ENCODE measurements around the gene BRPF3. TPM values are rescaled to one million over a fixed set of nuclear protein-coding genes. Genes with fewer than 3 reads are reported as not detected.
A peak's percentile ranks its signal among the peaks of the same experiment; 100 is the strongest.

The BRPF3 gene
- total and polyA plus RNA-seq, 2 of the 13 experiments (the other 11 are each of a cell fraction or from before 2014, with no cell fraction given), result 12.3 to 22.9 TPM

DNA sequence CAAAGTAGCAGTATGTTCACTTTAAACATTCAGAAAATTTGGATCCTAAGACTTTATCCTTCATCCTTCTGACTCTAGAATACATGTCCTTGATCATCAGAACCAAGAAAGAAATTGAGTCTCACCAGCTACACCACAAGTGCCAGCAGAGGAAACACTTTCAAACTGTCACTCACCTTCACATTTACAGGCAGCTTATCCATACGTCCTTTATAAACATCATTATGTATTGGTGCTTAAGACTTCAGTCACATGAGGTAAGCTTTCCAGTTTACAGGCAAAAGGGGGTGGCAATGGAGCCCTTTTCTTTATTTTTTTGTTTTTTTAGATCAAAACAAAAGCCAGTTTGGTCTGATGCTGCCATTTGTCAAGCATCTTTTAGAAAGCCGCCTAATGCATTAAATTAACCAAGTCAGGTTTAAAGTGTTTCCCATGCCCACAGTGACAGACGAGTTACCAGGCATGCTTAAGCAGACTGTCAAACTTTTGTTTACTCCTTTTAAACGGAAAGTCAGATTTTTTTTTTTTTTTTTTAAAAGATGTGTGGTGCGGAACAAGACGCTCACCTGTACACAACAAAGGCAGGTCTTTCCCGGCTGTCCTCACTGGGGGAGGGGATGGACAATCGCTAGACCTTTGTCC is 952 bp upstream of the BRPF3 start (continued):
- TF ChIP-seq, protein P1, sequence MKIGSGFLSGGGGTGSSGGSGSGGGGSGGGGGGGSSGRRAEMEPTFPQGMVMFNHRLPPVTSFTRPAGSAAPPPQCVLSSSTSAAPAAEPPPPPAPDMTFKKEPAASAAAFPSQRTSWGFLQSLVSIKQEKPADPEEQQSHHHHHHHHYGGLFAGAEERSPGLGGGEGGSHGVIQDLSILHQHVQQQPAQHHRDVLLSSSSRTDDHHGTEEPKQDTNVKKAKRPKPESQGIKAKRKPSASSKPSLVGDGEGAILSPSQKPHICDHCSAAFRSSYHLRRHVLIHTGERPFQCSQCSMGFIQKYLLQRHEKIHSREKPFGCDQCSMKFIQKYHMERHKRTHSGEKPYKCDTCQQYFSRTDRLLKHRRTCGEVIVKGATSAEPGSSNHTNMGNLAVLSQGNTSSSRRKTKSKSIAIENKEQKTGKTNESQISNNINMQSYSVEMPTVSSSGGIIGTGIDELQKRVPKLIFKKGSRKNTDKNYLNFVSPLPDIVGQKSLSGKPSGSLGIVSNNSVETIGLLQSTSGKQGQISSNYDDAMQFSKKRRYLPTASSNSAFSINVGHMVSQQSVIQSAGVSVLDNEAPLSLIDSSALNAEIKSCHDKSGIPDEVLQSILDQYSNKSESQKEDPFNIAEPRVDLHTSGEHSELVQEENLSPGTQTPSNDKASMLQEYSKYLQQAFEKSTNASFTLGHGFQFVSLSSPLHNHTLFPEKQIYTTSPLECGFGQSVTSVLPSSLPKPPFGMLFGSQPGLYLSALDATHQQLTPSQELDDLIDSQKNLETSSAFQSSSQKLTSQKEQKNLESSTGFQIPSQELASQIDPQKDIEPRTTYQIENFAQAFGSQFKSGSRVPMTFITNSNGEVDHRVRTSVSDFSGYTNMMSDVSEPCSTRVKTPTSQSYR (CRISPR knock-in tag; IDR thresholded peaks at IDR 0.05; ENCODE audit: borderline replicate concordance), result peak; percentile 91
- TF ChIP-seq ZBTB20 (CRISPR knock-in tag; IDR thresholded peaks at IDR 0.05; ENCODE audit: borderline replicate concordance, low read depth) (peak; percentile 50; the same call in 1 of the 2 replicates), EED (CRISPR knock-in tag; IDR thresholded peaks at IDR 0.05) (0 out of 2 replicates have a peak, but pooled peaks have one; percentile 11), SP140L (CRISPR knock-in tag; IDR thresholded peaks at IDR 0.05; ENCODE audit: borderline replicate concordance) (no peak)

- FAIRE-seq, result peak; percentile 86
- TF ChIP-seq, protein P2, sequence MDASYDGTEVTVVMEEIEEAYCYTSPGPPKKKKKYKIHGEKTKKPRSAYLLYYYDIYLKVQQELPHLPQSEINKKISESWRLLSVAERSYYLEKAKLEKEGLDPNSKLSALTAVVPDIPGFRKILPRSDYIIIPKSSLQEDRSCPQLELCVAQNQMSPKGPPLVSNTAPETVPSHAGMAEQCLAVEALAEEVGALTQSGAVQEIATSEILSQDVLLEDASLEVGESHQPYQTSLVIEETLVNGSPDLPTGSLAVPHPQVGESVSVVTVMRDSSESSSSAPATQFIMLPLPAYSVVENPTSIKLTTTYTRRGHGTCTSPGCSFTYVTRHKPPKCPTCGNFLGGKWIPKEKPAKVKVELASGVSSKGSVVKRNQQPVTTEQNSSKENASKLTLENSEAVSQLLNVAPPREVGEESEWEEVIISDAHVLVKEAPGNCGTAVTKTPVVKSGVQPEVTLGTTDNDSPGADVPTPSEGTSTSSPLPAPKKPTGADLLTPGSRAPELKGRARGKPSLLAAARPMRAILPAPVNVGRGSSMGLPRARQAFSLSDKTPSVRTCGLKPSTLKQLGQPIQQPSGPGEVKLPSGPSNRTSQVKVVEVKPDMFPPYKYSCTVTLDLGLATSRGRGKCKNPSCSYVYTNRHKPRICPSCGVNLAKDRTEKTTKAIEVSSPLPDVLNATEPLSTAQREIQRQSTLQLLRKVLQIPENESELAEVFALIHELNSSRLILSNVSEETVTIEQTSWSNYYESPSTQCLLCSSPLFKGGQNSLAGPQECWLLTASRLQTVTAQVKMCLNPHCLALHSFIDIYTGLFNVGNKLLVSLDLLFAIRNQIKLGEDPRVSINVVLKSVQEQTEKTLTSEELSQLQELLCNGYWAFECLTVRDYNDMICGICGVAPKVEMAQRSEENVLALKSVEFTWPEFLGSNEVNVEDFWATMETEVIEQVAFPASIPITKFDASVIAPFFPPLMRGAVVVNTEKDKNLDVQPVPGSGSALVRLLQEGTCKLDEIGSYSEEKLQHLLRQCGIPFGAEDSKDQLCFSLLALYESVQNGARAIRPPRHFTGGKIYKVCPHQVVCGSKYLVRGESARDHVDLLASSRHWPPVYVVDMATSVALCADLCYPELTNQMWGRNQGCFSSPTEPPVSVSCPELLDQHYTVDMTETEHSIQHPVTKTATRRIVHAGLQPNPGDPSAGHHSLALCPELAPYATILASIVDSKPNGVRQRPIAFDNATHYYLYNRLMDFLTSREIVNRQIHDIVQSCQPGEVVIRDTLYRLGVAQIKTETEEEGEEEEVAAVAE (CRISPR knock-in tag; IDR thresholded peaks at IDR 0.05; ENCODE audit: borderline replicate concordance), result 0 out of 2 replicates have a peak, but pooled peaks have one; percentile 19
- TF ChIP-seq SALL1 (CRISPR knock-in tag; IDR thresholded peaks at IDR 0.05), result no peak
These were observed 470 bp downstream of the BRPF3 start for GRCh38 chr6:36196880-36197548.

More at GRCh38 chr6:36196880-36197548, 470 bp downstream of the BRPF3 start:
- CTCF ChIA-PET (ENCODE audit: low intra/inter-chr PET ratio, low total read pairs), result interaction anchor here (1.5 to 3.1 kb wide), 3 partner anchors 72 to 102 kb away, joined by 4 to 20 read pairs (median 4); no protein-coding TSS in a partner anchor
- peak overlapping the region; percentile 92 for H3K27ac ChIP-seq (ENCODE audit: extremely low read length, insufficient read depth, low read length)
- DNase-seq (ENCODE audit: low spot score), result peak; percentile 96
- no peaks in the 10 kb centered on the region for H4K20me1 ChIP-seq (ENCODE audit: insufficient read depth, low read length)
- in situ Hi-C loops (cut with HindIII; ENCODE audit: extremely low pct_ligation_motif_present, low pct_unique_long_range_greater_than_20kb), result loop anchor here (5.0 kb wide), 2 partner anchors 65 to 170 kb away; partner anchors contain the start of genes MAPK13 and MAPK14
- ATAC-seq, result peak; percentile 95
- H3K36me3 ChIP-seq (replicated peaks in 1 of 2; ENCODE audit: control insufficient read depth in 1 of 2, insufficient read depth in 2 of 2, low read length in 2 of 2), result peaks cover 16 to 25% of the 10 kb centered on the region in 2 experiments
- peak overlapping the region; percentile 97 for H3K4me2 ChIP-seq (ENCODE audit: low read depth, low read length)
- peak overlapping the region; percentile 95 for H3K9ac ChIP-seq (ENCODE audit: insufficient read depth, low read depth, low read length)
- no peaks in the 10 kb centered on the region for H3K9me3 ChIP-seq (ENCODE audit: low read length)
- WGBS (ENCODE audit: low lambda C conversion rate), result under 1% methylated on average over 26 of the region's 58 CpGs
- peak overlapping the region; percentile 65 to 90 (median 81) for H3K4me3 ChIP-seq (replicated peaks in 1 of 3; ENCODE audit: insufficient read depth in 1 of 3, low read depth in 2 of 3, low read length in 3 of 3)
- no peaks in the 10 kb centered on the region for H3K27me3 ChIP-seq (ENCODE audit: control insufficient read depth in 1 of 2, insufficient read depth in 2 of 2, low read length in 2 of 2)
- H3K4me1 ChIP-seq (ENCODE audit: insufficient read depth, low read length), result peaks cover 22% of the 10 kb centered on the region
- intact Hi-C loops (cut with micrococcal nuclease; ENCODE audit: unreplicated experiment), result loop anchor here (1.0 to 2.0 kb wide), 3 partner anchors 66 to 168 kb away; partner anchors contain the start of gene MAPK13
- peaks cover 40% of the 10 kb centered on the region for H3K79me2 ChIP-seq (ENCODE audit: insufficient read depth, low read length)
- POLR2A ChIA-PET, result interaction anchor here (1.0 to 1.6 kb wide), 7 partner anchors 10 to 481 kb away, joined by 3 to 27 read pairs (median 6); partner anchors contain the start of genes CDKN1A, MAPK13 and MAPK14
- BruUV-seq (replicated peaks), result no TSS peak
- H2AFZ ChIP-seq (ENCODE audit: low read length), result no peak overlapping the region

Data from HepG2 (cell line).